ENCODE data around the gene SEC24D.

Gene SEC24D

DNA sequence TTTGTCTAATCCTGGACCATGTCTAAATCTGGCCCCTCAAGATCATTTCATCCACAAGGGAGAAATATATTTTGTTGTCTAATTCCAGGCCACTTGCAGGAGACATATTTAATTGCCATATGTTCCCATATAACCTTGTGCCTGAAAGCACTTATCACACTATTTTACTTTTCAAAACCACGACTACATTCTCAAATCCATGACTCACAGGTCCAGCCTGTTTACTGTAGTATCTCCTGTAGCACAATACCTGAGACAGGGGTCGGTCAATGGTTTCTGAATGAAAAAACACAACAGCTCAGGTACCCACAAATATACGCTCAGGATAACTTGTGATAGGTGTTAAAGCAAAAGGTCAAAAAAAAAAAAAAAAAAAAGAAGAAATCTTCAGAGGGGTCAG is 60.9 kb downstream of the SEC24D start:
- in situ Hi-C loops (cut with MboI; ENCODE audit: low sequenced_read_pairs): no loop called here

DNA sequence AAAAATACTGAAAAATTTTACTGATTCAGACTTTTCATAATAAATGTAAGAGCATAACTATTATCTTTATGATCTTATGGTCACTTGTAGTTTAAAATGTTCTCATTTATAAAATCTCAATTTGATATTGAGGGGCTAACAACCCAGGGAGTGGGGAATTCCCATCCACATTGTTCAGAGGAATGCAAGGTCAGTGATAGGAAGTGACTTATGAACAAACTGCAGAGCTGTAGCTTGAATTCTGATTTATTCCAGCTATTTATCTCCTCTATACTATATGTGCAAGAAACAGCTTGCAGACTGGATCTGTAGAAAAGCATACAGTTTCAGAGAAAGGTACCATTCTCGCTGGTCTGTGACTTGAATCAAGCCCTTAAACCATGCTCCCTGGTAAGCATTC is 61.6 kb downstream of the SEC24D start:
- in situ Hi-C loops (cut with MboI; ENCODE audit: low sequenced_read_pairs): no loop called here

- in situ Hi-C loops (cut with MboI; ENCODE audit: low sequenced_read_pairs): no loop called here
These were observed 62.5 kb downstream of the SEC24D start for GRCh38 chr4:118773429-118773792.

- in situ Hi-C loops (cut with MboI; ENCODE audit: low sequenced_read_pairs): no loop called here
These were observed 63.0 kb downstream of the SEC24D start for GRCh38 chr4:118772767-118773428.

DNA sequence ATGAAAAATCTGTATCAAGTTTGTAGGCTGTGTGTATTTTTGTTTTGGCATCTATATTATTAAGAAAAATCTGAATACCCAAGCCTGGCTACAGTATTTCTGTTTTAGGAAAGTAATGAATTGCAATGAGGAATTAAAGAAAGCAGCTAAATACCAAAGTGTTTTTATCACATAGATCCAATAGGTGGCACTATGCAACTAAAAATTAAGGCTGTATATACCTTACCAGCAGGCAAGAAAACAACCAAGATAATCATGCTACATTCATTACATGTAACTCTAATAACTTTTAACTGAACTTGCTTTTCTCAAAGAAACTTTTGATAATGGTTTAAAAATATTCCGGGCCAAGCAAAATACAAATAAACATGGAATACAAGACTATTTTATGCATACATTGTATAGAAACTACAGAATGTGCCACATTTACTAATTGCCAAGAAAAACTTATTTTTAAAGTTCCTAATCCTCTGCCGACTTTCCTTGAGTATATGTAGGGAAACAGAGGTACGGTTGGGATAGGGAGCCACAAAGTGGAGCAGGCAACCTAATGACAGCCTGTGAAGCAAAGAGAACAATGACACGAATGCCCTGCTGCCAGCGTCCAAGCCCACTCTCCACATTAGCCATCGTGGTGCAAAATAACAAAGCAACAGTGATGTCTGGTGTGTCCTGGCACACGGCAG is 63.7 kb downstream of the SEC24D start:
- in situ Hi-C loops (cut with MboI; ENCODE audit: low sequenced_read_pairs): no loop called here

- in situ Hi-C loops (cut with MboI; ENCODE audit: low sequenced_read_pairs): no loop called here
These were observed 65.2 kb downstream of the SEC24D start for GRCh38 chr4:118770741-118771187.

DNA sequence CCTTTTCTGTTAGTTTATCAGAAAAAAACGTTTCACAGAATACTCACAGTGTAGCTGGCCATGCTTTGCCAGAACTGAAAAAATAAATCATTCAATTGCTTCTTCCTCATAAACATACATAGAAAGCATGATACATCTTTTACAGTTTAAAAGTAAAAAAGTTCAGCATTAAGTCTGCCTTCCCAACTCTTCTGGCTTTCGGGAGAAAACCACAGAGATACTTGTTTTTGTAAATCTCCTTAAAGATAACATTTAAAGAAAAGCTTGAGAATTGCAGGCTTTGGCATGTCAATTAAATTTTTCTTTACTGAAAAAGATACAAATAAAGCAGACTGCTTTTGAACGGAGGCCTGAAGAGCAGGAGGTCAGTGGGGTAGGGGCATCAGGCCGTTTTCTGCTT is 66.8 kb downstream of the SEC24D start:
- in situ Hi-C loops (cut with MboI; ENCODE audit: low sequenced_read_pairs): no loop called here

GRCh38 chr4:118767109-118767508 is 68.8 kb downstream of the SEC24D start:
- in situ Hi-C loops (cut with MboI; ENCODE audit: low sequenced_read_pairs): no loop called here

DNA sequence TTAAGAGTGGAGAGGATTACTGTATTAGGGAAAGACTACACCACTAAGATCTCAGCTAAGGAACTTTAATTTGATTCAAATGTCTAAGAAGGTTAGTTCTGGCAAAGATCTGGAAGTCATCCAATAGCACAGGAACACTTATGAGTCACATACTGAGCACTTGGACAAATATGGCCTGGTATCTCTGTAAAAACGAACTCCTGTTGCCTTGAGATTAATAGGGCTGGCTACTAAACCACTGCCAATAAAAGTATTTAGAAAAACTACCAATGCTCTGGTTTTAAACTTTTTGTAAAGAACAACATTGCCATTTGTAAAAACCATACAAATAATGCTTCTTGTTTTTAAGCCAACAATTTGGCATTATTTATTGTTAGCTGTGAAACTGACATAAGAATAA is 70.5 kb downstream of the SEC24D start:
- in situ Hi-C loops (cut with MboI; ENCODE audit: low sequenced_read_pairs): no loop called here

DNA sequence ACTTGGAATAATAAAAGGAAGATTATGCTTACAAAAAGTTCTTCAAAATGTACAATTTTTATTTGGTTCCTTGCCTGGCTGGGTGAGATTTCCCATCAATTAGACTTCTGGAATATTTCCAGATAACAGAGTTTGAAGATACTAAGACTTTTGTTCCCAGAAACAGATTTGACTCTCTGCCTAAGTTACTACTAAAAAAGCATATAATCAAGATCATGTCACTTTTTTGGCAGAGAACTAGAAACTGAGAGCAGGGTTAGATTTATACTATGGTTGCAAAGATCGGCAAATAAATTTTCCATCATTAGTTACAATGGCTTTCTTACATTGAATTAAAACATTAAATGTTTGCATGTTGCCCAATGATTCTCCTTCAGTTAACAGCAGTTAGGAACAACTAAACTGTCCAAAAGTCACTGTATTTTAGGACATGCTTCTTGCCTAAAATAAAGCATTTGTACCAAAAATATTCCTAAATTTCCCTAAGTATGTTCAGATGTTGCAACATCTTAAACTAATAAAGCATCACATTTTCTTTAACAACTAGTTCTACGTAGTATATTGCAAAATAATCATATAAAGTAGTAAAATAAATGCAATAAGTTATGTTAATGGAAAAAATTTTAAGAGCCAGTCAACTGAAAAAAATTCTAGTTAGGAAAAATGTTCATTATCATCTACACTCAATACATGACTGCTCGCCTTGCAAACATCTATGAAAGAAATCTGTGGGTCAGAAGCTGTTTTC is 73.0 kb downstream of the SEC24D start:
- in situ Hi-C loops (cut with MboI; ENCODE audit: low sequenced_read_pairs): no loop called here

DNA sequence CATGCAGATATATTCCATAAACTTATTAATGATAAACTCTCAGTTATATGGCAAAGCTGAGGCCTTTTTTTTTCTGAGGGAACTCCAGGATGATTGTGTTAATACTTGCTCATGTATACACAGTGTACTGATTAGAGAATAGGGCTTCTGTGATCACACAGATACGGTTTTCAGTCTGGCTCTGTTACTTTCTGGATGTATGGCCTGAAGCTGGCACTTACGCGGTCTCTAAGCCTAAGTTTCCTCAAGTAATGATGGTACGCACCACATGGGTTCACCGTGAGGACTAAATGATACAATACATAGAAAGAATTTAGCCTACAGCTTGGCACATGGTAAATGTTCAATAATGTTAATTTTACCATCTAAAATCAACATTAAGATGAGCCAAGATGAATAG is 73.8 kb downstream of the SEC24D start:
- in situ Hi-C loops (cut with MboI; ENCODE audit: low sequenced_read_pairs): no loop called here

DNA sequence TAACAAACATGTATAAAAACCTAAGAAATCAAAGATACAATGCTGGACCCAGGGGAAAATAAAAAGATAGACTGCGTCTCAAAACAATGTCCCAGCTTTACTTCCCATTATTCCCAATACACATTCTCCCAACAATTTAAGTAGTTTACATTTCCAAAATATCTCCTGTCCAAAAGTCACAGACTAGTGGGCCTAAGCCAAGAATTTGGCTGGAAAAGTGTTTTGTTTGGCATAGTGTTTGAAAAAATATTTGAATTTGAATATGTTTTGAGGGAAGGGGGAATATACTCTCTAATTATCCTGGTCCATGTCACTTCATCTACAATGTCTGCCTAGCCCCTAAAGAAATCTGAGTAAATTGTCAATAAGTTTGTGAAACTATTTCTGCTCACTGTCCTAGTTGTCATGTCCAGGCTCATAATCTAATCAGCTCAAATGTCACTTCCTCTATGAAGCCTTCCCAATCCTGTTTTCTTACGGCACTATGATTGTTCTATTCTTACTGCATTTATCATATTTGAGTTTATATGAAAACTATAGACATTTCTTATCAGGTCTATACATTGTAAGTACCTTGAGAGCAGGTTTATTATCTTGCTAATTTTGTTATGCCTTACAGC is 74.4 kb downstream of the SEC24D start:
- in situ Hi-C loops (cut with MboI; ENCODE audit: low sequenced_read_pairs): no loop called here

DNA sequence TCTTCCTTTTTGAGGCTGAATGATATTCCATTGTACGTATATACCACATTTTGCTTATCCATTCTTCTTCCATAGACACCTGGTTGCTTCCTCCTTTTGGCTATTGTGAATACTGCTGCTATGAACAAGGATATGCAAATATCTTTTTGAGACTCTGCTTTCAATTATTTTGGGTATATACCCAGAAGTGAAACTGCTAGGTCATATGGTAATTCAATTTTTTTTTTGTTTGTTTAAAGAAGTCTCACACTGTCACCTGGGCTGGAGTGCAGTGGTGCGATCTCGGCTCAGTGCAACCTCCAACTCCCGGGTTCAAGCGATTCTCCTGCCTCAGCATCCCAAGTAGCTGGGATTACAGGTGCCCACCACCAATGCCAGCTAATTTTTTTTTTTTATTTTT is 75.4 kb downstream of the SEC24D start:
- in situ Hi-C loops (cut with MboI; ENCODE audit: low sequenced_read_pairs): no loop called here

- in situ Hi-C loops (cut with MboI; ENCODE audit: low sequenced_read_pairs): no loop called here
These were observed 75.8 kb downstream of the SEC24D start for GRCh38 chr4:118760092-118760491.

DNA sequence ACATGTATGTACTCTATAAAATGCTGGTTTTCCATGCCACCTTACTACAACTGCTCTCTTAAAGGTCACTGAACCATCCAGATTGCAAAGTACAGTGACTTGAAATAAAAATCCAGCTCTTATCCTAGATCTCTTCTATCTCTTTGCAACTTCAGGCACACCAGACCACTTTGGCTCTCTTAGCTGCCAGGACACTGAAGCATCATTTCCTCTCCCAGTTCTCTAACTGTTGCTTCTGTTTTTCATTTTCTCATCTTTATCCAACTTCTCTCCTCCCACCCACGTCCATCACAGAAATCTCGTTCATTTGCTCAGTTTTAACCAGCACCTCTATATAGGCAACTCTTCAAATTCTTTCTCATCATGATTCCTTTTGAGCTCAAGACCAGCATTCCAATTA is 76.4 kb downstream of the SEC24D start:
- in situ Hi-C loops (cut with MboI; ENCODE audit: low sequenced_read_pairs): no loop called here

DNA sequence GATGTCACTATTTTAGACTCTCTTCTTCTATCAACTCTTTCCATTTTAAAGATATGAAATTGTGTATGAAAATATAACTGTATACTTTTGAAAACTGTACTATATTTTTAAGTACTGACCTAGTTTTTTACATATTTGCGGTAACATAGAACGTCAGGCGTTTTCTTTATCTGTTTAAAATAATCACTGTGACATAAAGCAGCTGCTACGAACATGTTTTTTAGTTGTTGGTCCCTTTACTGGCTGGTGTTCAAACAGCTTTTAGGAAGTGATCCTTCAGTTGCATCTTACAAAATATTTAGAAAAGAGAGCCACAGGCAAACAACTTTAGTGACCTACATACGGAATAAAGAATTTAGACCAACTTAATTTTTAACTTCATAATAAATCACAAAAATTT is 77.6 kb downstream of the SEC24D start:
- in situ Hi-C loops (cut with MboI; ENCODE audit: low sequenced_read_pairs): no loop called here

- in situ Hi-C loops (cut with MboI; ENCODE audit: low sequenced_read_pairs): no loop called here
These were observed 78.1 kb downstream of the SEC24D start for GRCh38 chr4:118757761-118758251.

DNA sequence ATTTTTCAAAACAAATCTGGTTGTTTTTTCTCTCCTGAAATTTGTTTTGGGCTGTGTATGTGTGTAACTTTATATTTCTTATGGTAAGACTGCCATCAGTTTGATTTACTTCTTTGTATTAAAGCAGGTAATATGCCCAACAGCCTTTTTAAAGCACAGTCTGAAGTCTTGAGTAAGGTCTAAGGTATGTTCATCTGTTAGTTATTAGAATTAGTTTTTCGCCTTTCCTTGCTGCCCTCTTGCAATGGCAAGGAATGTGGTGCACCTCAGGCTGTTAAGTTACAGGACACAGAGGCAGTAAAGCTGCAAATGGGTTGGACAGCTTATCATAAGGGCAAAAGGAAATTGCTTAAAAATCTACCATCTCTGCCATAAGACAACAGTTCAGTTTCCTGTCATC is 79.0 kb downstream of the SEC24D start:
- in situ Hi-C loops (cut with MboI; ENCODE audit: low sequenced_read_pairs): no loop called here

GRCh38 chr4:118756429-118756828 is 79.5 kb downstream of the SEC24D start:
- in situ Hi-C loops (cut with MboI; ENCODE audit: low sequenced_read_pairs): no loop called here

- in situ Hi-C loops (cut with MboI; ENCODE audit: low sequenced_read_pairs): no loop called here
These were observed 80.3 kb downstream of the SEC24D start for GRCh38 chr4:118755438-118756226.

DNA sequence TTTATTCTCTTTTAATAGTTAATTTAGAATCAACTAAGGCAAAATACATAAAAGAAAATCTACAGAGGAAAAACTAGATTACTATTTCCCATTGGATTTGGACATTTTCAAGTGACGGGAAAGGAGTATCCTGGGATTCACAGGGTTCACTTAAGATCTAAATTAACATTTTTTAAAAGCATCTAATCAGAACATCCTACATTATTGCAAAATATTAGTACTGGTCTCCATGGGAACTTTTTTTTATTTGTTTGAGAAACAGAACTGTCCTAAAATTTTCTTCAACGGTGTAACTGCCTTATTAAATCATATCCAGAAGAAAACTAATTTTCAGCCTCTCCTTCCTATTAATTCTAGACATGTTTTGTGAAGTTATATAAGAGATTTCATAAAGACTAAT is 81.0 kb downstream of the SEC24D start:
- in situ Hi-C loops (cut with MboI; ENCODE audit: low sequenced_read_pairs): no loop called here
